Measurements from ENCODE around the gene NUMBL. TPM values are rescaled to one million over a fixed set of nuclear protein-coding genes. Genes with fewer than 3 reads are reported as not detected.

The NUMBL gene
- total and polyA plus RNA-seq, 8 donors, result 10.1 to 254 (median 18.7) TPM

DNA sequence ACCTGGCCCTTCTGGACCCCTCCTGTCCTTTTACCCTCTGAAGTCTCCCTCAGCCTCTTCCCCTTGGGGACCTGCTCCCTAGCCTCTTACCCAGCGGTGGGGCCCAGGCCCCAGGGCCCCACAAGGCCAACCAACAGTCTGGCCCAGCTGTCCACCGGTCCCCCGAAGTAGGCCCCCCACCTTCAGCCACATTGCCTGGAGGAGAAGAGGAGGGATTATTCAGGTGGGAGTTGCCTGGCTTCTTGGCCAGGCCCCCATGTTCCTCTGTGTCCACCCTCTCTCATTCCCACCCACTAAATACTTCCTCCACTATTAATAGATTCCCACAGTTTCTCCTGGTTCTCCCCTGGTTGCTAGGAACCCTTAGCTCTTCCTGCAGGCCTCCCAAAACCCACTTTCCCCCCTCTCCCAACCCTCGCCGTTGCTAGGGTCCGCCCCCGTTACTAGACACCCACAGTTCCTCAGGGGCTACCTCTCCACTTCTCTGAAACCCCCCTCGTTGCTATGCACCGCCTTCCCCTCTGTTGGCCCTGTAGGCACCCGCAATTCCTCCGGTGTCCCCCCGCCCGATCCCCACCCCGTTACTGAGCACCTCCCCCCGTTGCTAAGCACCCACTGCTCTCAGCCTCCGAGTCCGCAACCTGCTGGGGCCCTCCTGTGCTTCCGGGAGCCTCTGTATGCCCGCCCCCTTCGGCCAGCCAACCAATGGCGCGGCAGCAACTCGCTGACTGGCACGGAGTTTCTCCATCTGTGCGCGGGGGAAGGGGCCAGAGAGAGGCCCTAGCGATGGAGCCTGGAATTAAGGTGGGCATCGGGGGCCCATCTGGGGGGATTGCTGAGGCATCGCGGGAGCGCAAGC is 24.2 kb upstream of the NUMBL start:
- Histone ChIP-seq H3K4me3 (peak overlapping the region; percentile 75 to 88 (median 84)), H3K4me1 (peaks cover 19 to 56% (median 38%) of the 10 kb centered on the region in 4 donors), H3K27ac (peak overlapping the region; percentile 98 to 100 (median 99)), H3K9me3 (no peaks in the 10 kb centered on the region), H3K27me3 (no peaks in the 10 kb centered on the region), H3K36me3 (peaks cover 6 to 41% (median 36%) of the 10 kb centered on the region in 4 donors)
- intact Hi-C loops (cut with DNase I; ENCODE audit: low total_unique reads), result no loop called here
- WGBS, 5 donors, result 2 to 5% (median 3%) methylated on average over 25 to 31 of the region's 31 CpGs
- TF ChIP-seq CTCF (IDR thresholded peaks at IDR 0.05) (no peak), POLR2AphosphoS5 (IDR thresholded peaks at IDR 0.05) (peak in 1 of 3 donors; percentile 5)
- peak; percentile 95 to 98 for DNase-seq

- DNase-seq, result no peak
- WGBS, 5 donors, result 66 to 84% (median 82%) methylated on average over 7 to 11 of the region's 11 CpGs
- H3K27ac ChIP-seq, result peak overlapping the region in 4 of 5 donors; percentile 98 to 100 (median 99)
- no peak for TF ChIP-seq POLR2A (IDR thresholded peaks at IDR 0.05)
- TF ChIP-seq EP300 (IDR thresholded peaks at IDR 0.05), result no peak
- no peak for TF ChIP-seq POLR2AphosphoS5 (IDR thresholded peaks at IDR 0.05)
- TF ChIP-seq CTCF (IDR thresholded peaks at IDR 0.05), result no peak
- H3K4me1 ChIP-seq, result peaks cover 16 to 49% (median 33%) of the 10 kb centered on the region in 4 donors
- H3K36me3 ChIP-seq, result peaks cover 13 to 48% (median 43%) of the 10 kb centered on the region in 4 donors
- H3K4me3 ChIP-seq, result peak overlapping the region; percentile 75 to 88 (median 84)
- H3K9me3 ChIP-seq, result no peaks in the 10 kb centered on the region
- no peaks in the 10 kb centered on the region for H3K27me3 ChIP-seq
- intact Hi-C loops (cut with DNase I; ENCODE audit: low total_unique reads), result no loop called here
These were observed 23.5 kb upstream of the NUMBL start for GRCh38 chr19:40713939-40714338.

- peaks cover 30 to 89% (median 82%) of the 10 kb centered on the region in 4 donors for H3K36me3 ChIP-seq
- 90 to 93% (median 92%) methylated on average over 5 of the region's 5 CpGs for WGBS, 5 donors
- TF ChIP-seq CTCF (IDR thresholded peaks at IDR 0.05) (no peak), POLR2AphosphoS5 (IDR thresholded peaks at IDR 0.05) (no peak), EP300 (IDR thresholded peaks at IDR 0.05) (no peak), POLR2A (IDR thresholded peaks at IDR 0.05) (no peak)
These were observed 19.4 kb upstream of the NUMBL start for GRCh38 chr19:40709817-40710216.

GRCh38 chr19:40707615-40708014 is 17.2 kb upstream of the NUMBL start:
- no peak for DNase-seq
- H3K4me3 ChIP-seq, result no peak overlapping the region
- H3K36me3 ChIP-seq, result peaks cover 48 to 99% (median 97%) of the 10 kb centered on the region in 4 donors
- intact Hi-C loops (cut with DNase I; ENCODE audit: low total_unique reads), result no loop called here
- no peak for TF ChIP-seq EP300 (IDR thresholded peaks at IDR 0.05)
- TF ChIP-seq POLR2A (IDR thresholded peaks at IDR 0.05), result no peak
- TF ChIP-seq CTCF (IDR thresholded peaks at IDR 0.05), result no peak
- TF ChIP-seq POLR2AphosphoS5 (IDR thresholded peaks at IDR 0.05), result no peak
- WGBS, 5 donors, result 92 to 97% (median 96%) methylated on average over 7 of the region's 7 CpGs
- no peaks in the 10 kb centered on the region for H3K9me3 ChIP-seq
- peaks cover 0 to 6% (median under 1%) of the 10 kb centered on the region in 4 donors for H3K4me1 ChIP-seq
- no peaks in the 10 kb centered on the region for H3K27me3 ChIP-seq
- H3K27ac ChIP-seq, result no peak overlapping the region

More at GRCh38 chr19:40709817-40710216, 19.4 kb upstream of the NUMBL start:
- DNase-seq, result no peak
- intact Hi-C loops (cut with DNase I; ENCODE audit: low total_unique reads), result no loop called here
- Histone ChIP-seq H3K27ac (no peak overlapping the region), H3K4me3 (no peak overlapping the region), H3K9me3 (no peaks in the 10 kb centered on the region), H3K4me1 (peaks cover 9 to 22% (median 17%) of the 10 kb centered on the region in 4 donors), H3K27me3 (no peaks in the 10 kb centered on the region)
